Measurements from ENCODE around the gene RILP.

RILP gene

GRCh38 chr17:1635675-1636465 is 13.8 kb downstream of the RILP start:
- Histone ChIP-seq H3K27ac (ENCODE audit: low read depth, low read length) (no peak overlapping the region), H3K9ac (ENCODE audit: low read length) (no peak overlapping the region), H3K4me1 (ENCODE audit: control insufficient read depth, insufficient read depth, low read length) (no peaks in the 10 kb centered on the region), H3K36me3 (ENCODE audit: control insufficient read depth, insufficient read depth, low read length) (no peaks in the 10 kb centered on the region), H3K4me3 (ENCODE audit: low read length) (no peak overlapping the region), H3K27me3 (ENCODE audit: control insufficient read depth, insufficient read depth, low read length) (no peaks in the 10 kb centered on the region)

- Histone ChIP-seq H3K4me3 (ENCODE audit: low read length) (no peak overlapping the region), H3K36me3 (ENCODE audit: control insufficient read depth, insufficient read depth, low read length) (no peaks in the 10 kb centered on the region), H3K27me3 (ENCODE audit: control insufficient read depth, insufficient read depth, low read length) (no peaks in the 10 kb centered on the region), H3K4me1 (ENCODE audit: control insufficient read depth, insufficient read depth, low read length) (no peaks in the 10 kb centered on the region), H3K27ac (ENCODE audit: low read depth, low read length) (no peak overlapping the region), H3K9ac (ENCODE audit: low read length) (no peak overlapping the region)
Observed at GRCh38 chr17:1634841-1635650, 14.6 kb downstream of the RILP start.

GRCh38 chr17:1630662-1631061 is 19.0 kb downstream of the RILP start:
- H3K4me1 ChIP-seq (ENCODE audit: control insufficient read depth, insufficient read depth, low read length), result no peaks in the 10 kb centered on the region
- H3K27ac ChIP-seq (ENCODE audit: low read depth, low read length), result no peak overlapping the region
- H3K9ac ChIP-seq (ENCODE audit: low read length), result no peak overlapping the region
- H3K4me3 ChIP-seq (ENCODE audit: low read length), result no peak overlapping the region
- peaks cover under 1% of the 10 kb centered on the region for H3K36me3 ChIP-seq (ENCODE audit: control insufficient read depth, insufficient read depth, low read length)
- H3K27me3 ChIP-seq (ENCODE audit: control insufficient read depth, insufficient read depth, low read length), result no peaks in the 10 kb centered on the region

- H3K27me3 ChIP-seq (ENCODE audit: control insufficient read depth, insufficient read depth, low read length), result no peaks in the 10 kb centered on the region
- H3K36me3 ChIP-seq (ENCODE audit: control insufficient read depth, insufficient read depth, low read length), result peaks cover 3% of the 10 kb centered on the region
- H3K9ac ChIP-seq (ENCODE audit: low read length), result peak overlapping the region; percentile 51
- H3K4me1 ChIP-seq (ENCODE audit: control insufficient read depth, insufficient read depth, low read length), result no peaks in the 10 kb centered on the region
- peak overlapping the region; percentile 86 for H3K4me3 ChIP-seq (ENCODE audit: low read length)
- peak overlapping the region; percentile 92 for H3K27ac ChIP-seq (ENCODE audit: low read depth, low read length)
Observed at GRCh38 chr17:1629504-1630310, 20.0 kb downstream of the RILP start.

- Histone ChIP-seq H3K27ac (ENCODE audit: low read depth, low read length) (peak overlapping the region; percentile 92), H3K4me3 (ENCODE audit: low read length) (peak overlapping the region; percentile 86), H3K4me1 (ENCODE audit: control insufficient read depth, insufficient read depth, low read length) (no peaks in the 10 kb centered on the region), H3K36me3 (ENCODE audit: control insufficient read depth, insufficient read depth, low read length) (peaks cover 3% of the 10 kb centered on the region), H3K27me3 (ENCODE audit: control insufficient read depth, insufficient read depth, low read length) (no peaks in the 10 kb centered on the region), H3K9ac (ENCODE audit: low read length) (peak overlapping the region; percentile 51)
Observed at GRCh38 chr17:1628856-1629503, 20.7 kb downstream of the RILP start.

GRCh38 chr17:1627982-1628855 is 21.4 kb downstream of the RILP start, which contains the start of gene SLC43A2:
Gene SLC43A2, minus strand, starts transcription at chr17:1628834. Its CDS starts 960 bp downstream, at chr17:1627874.
- Histone ChIP-seq H3K9ac (ENCODE audit: low read length) (peak within 1 kb of the TSS; percentile 51), H3K36me3 (ENCODE audit: control insufficient read depth, insufficient read depth, low read length) (peaks cover 3% of the 10 kb centered on the region), H3K4me3 (ENCODE audit: low read length) (peak within 1 kb of the TSS; percentile 86), H3K4me1 (ENCODE audit: control insufficient read depth, insufficient read depth, low read length) (no peaks in the 10 kb centered on the region), H3K27ac (ENCODE audit: low read depth, low read length) (peak within 1 kb of the TSS; percentile 92), H3K27me3 (ENCODE audit: control insufficient read depth, insufficient read depth, low read length) (no peaks in the 10 kb centered on the region)

- Histone ChIP-seq H3K4me3 (ENCODE audit: low read length) (peak overlapping the region; percentile 86), H3K27ac (ENCODE audit: low read depth, low read length) (peak overlapping the region; percentile 31), H3K27me3 (ENCODE audit: control insufficient read depth, insufficient read depth, low read length) (no peaks in the 10 kb centered on the region), H3K9ac (ENCODE audit: low read length) (peak overlapping the region; percentile 51), H3K36me3 (ENCODE audit: control insufficient read depth, insufficient read depth, low read length) (peaks cover 3% of the 10 kb centered on the region), H3K4me1 (ENCODE audit: control insufficient read depth, insufficient read depth, low read length) (no peaks in the 10 kb centered on the region)
Observed at GRCh38 chr17:1627182-1627981, 22.3 kb downstream of the RILP start.

GRCh38 chr17:1626333-1626732 is 23.3 kb downstream of the RILP start:
- Histone ChIP-seq H3K4me3 (ENCODE audit: low read length) (no peak overlapping the region), H3K27ac (ENCODE audit: low read depth, low read length) (no peak overlapping the region), H3K9ac (ENCODE audit: low read length) (no peak overlapping the region)

GRCh38 chr17:1625581-1625980 is 24.1 kb downstream of the RILP start:
- Histone ChIP-seq H3K4me3 (ENCODE audit: low read length) (no peak overlapping the region), H3K4me1 (ENCODE audit: control insufficient read depth, insufficient read depth, low read length) (no peaks in the 10 kb centered on the region), H3K27me3 (ENCODE audit: control insufficient read depth, insufficient read depth, low read length) (no peaks in the 10 kb centered on the region), H3K27ac (ENCODE audit: low read depth, low read length) (no peak overlapping the region), H3K9ac (ENCODE audit: low read length) (no peak overlapping the region), H3K36me3 (ENCODE audit: control insufficient read depth, insufficient read depth, low read length) (peaks cover 3% of the 10 kb centered on the region)

More at GRCh38 chr17:1626333-1626732, 23.3 kb downstream of the RILP start:
- peaks cover 3% of the 10 kb centered on the region for H3K36me3 ChIP-seq (ENCODE audit: control insufficient read depth, insufficient read depth, low read length)
- H3K4me1 ChIP-seq (ENCODE audit: control insufficient read depth, insufficient read depth, low read length), result no peaks in the 10 kb centered on the region
- no peaks in the 10 kb centered on the region for H3K27me3 ChIP-seq (ENCODE audit: control insufficient read depth, insufficient read depth, low read length)

GRCh38 chr17:1625053-1625452 is 24.6 kb downstream of the RILP start:
- no peak overlapping the region for H3K27ac ChIP-seq (ENCODE audit: low read depth, low read length)
- H3K27me3 ChIP-seq (ENCODE audit: control insufficient read depth, insufficient read depth, low read length), result no peaks in the 10 kb centered on the region
- H3K9ac ChIP-seq (ENCODE audit: low read length), result no peak overlapping the region
- peaks cover 3% of the 10 kb centered on the region for H3K36me3 ChIP-seq (ENCODE audit: control insufficient read depth, insufficient read depth, low read length)
- H3K4me3 ChIP-seq (ENCODE audit: low read length), result no peak overlapping the region
- no peaks in the 10 kb centered on the region for H3K4me1 ChIP-seq (ENCODE audit: control insufficient read depth, insufficient read depth, low read length)

Measured in rectal smooth muscle tissue (tissue), 1 donor.